ENCODE measurements around the gene PNPLA6.
A peak's percentile ranks its signal among the peaks of the same experiment; 100 is the strongest.

Gene PNPLA6

DNA sequence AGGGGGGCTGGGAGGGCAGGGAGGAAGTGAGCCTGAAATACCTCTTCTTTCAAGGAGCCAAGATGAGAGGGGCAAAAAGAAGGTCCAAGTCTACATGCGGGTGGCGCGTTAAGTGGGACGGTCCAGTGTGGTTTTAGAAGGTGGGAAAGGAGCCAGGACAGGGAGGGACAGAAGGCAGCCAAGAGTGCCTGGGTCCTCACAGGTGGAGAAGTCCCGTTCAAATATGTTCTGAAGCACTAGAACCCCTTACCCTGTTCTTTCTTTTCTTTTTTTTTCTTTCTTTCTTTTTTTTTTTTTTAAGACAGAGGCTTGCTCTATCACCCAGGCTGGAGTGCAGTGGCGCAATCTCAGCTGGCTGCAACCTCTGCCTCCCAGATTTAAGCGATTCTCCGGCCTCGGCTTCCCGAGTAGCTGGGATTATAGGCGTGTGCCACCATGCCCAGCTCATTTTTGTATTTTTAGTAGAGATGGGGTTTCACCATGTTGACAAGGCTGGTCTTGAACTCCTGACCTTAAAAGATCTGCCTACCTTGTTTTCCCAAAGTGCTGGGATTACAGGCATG, 67.5 kb downstream of the PNPLA6 start:
- no peak for DNase-seq

DNA sequence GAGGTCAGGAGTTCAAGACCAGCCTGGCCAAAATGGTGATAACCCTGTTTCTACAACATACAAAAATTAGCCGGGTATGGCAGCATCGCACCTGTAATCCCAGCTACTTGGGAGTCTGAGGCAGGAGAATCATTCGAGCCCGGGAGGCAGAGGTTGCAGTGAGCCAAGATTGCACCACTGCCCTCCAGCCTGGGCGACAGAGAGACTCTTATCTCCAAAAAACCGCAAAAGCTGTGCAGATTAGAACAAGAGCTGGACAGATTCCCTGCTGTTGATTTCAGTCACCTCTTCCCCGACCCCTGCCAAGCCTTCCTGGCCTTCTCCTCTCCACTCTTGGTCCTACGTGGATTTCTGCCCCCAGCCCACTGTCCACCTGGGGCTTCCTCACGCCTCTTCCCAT, 68.4 kb downstream of the PNPLA6 start:
- DNase-seq, result no peak

DNA sequence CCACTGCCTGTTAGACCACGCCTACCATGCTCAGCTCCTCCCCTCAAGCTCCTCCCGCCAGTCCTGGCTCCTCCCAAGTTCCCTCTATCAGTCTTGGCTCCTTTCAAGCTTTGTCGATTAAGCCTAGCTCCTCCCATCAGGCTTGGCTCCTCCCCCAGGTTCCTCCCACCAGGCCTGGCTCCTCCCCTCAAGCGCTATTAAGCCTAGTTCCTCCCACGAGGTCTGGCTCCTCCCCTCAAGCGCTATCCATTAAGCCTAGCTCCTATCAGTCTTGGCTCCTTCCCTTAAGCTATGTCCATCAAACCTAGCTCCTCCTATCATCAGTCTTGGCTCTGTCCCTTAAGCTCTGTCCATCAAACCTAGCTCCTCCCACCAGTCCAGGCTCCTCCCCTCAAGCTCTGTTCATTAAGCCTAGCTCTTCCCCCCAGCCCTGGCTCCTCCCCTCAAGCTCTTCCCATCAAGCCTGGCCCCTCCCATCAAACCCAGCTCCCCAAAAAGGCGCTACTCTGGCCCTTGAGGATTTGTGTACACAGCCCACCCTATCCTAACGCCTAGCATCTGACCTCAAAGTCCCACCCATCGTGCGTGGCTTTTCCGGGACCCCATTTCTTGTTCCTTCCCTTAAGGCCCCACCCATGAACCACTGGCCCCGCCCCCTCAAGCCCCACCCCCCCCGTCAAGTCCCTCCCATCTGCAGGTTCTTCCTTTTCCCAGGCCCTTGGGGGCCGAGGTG, 70.1 kb downstream of the PNPLA6 start:
- peak; percentile 32 to 41 for DNase-seq

- DNase-seq, result no peak
Measured at GRCh38 chr19:7606289-7606688, 70.8 kb downstream of the PNPLA6 start.

DNA sequence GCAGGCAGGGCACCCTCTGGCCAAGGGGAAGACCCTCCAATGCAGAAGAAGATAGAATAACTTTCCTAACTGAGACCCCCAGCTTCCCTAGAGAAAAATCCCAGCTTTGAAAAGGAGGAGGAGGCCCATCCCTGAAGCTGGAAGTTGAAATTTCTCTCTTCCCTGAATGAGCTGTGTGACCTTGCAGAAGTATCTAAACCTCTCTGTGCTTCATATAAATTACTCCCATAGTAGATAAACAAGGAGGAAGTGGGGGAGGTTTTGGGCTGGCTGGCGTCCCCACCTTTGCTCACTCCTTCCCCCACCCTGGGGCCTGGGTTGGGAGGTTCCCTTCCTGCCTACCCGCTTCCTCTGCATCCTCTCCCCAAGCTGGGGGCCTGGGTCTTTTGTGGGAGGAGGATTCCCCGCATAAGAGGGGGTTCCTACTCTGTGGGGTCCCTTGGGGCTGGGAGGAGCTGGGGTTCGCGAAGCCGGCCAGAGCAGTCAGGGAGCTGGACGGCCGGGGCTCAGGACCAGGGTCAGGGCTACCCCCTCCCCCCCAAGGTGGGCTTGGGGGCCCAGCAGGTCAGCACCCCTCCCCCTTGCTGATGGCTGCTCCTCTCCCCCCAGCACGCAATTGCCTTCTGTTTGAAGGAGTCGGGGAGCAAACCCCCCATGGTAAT, 71.8 kb downstream of the PNPLA6 start:
- DNase-seq, result no peak

GRCh38 chr19:7607874-7608560, 72.5 kb downstream of the PNPLA6 start:
- DNase-seq, result no peak

- DNase-seq, result no peak
Measured at GRCh38 chr19:7610491-7611240, 75.1 kb downstream of the PNPLA6 start.

Measured in SHP77 (cell line).